CD14-positive monocyte (primary cell): ENCODE data around the gene POU2F1. TPM values are rescaled to one million over a fixed set of nuclear protein-coding genes. Genes with fewer than 3 reads are reported as not detected.

Experiments
- DNase-seq, 3 donors: peaks; one replicate each; pipeline ENCODE4 v3.0.0-alpha.2; 2011 to 2022
- H2AFZ ChIP-seq: 2 replicates; pipeline ENCODE4 v1.6.0; 2012; ENCODE audit warnings: mild to moderate bottlenecking, low read depth, low read length, inconsistent platforms; ENCODE audit not compliant: insufficient read depth, poor library complexity, severe bottlenecking
- H3K27ac ChIP-seq, 2 donors: 1 replicate in 1 of 2; 2 replicates in 1 of 2; pipeline ENCODE4 v1.5.1; 2012 to 2013; ENCODE audit warnings: low read length in 2 of 2, control low read depth in 1 of 2, inconsistent platforms in 1 of 2, low read depth in 1 of 2, mild to moderate bottlenecking in 1 of 2
- H3K27me3 ChIP-seq, 2 donors: one replicate each; pipeline versions ENCODE4 v1.6.0 to v1.6.1; 2011 to 2013; ENCODE audit warnings: low read length in 2 of 2; ENCODE audit not compliant: control insufficient read depth in 2 of 2, insufficient read depth in 2 of 2
- H3K36me3 ChIP-seq, 2 donors: replicated peaks in 1 of 2; 1 replicate in 1 of 2; 2 replicates in 1 of 2; pipeline versions ENCODE4 v1.5.1 to v1.6.1; 2012 to 2013; ENCODE audit warnings: low read length in 2 of 2, control low read depth in 1 of 2, inconsistent platforms in 1 of 2, mild to moderate bottlenecking in 1 of 2; ENCODE audit not compliant: insufficient read depth in 2 of 2, control insufficient read depth in 1 of 2
- H3K4me1 ChIP-seq, 2 donors: 1 replicate in 1 of 2; 2 replicates in 1 of 2; pipeline versions ENCODE4 v1.5.1 to v1.6.1; 2012 to 2013; ENCODE audit warnings: low read length in 2 of 2, control low read depth in 1 of 2, inconsistent platforms in 1 of 2, mild to moderate bottlenecking in 1 of 2, moderate library complexity in 1 of 2; ENCODE audit not compliant: insufficient read depth in 2 of 2, control insufficient read depth in 1 of 2
- H3K4me2 ChIP-seq: replicated peaks from 2 replicates; pipeline ENCODE3; 2012; ENCODE audit warnings: low read length, moderate library complexity, mild to moderate bottlenecking; ENCODE audit not compliant: poor library complexity, severe bottlenecking; ENCODE audit errors: extremely low read depth
- H3K4me3 ChIP-seq, 3 experiments: fragments of 200-600 bp in 1 of 3; sonication (generic) in 1 of 3; replicated peaks in 1 of 3; 1 replicate in 2 of 3; 2 replicates in 1 of 3; pipeline ENCODE4 v1.5.1; 2011 to 2013; ENCODE audit warnings: low read length in 3 of 3, mild to moderate bottlenecking in 3 of 3, control low read depth in 2 of 3, low read depth in 2 of 3, inconsistent platforms in 1 of 3, moderate library complexity in 1 of 3
- H3K79me2 ChIP-seq: 2 replicates; pipeline ENCODE4 v1.6.0; 2012; ENCODE audit warnings: mild to moderate bottlenecking, control low read depth, inconsistent platforms, low read length, moderate library complexity; ENCODE audit not compliant: insufficient read depth
- H3K9ac ChIP-seq: 2 replicates; pipeline ENCODE4 v1.6.0; 2017; ENCODE audit warnings: low read length, mild to moderate bottlenecking; ENCODE audit not compliant: insufficient read depth, poor library complexity, severe bottlenecking
- H3K9me3 ChIP-seq, 2 donors: replicated peaks in 1 of 2; 1 replicate in 1 of 2; 2 replicates in 1 of 2; pipeline versions ENCODE4 v1.5.1 to v1.6.1; 2012 to 2013; ENCODE audit warnings: low read length in 2 of 2, control low read depth in 1 of 2; ENCODE audit not compliant: control insufficient read depth in 1 of 2, insufficient read depth in 1 of 2
- H4K20me1 ChIP-seq: 2 replicates; pipeline ENCODE4 v1.6.0; 2012; ENCODE audit warnings: mild to moderate bottlenecking, low read length, control low read depth, moderate library complexity; ENCODE audit not compliant: insufficient read depth
- H3K27ac Mint-ChIP-seq, 7 donors: one replicate each; pipeline ENCODE4 v1.8.0; 2020; ENCODE audit warnings: mild to moderate bottlenecking in 7 of 7, mixed read lengths in 7 of 7, moderate library complexity in 6 of 7, inconsistent platforms in 2 of 7
- H3K27me3 Mint-ChIP-seq, 3 donors: one replicate each; pipeline ENCODE4 v1.8.0; 2021 to 2022; ENCODE audit warnings: low read depth in 3 of 3, mild to moderate bottlenecking in 3 of 3, mixed read lengths in 3 of 3, moderate library complexity in 3 of 3, inconsistent platforms in 1 of 3
- H3K36me3 Mint-ChIP-seq, 2 donors: one replicate each; pipeline ENCODE4 v1.8.0; 2020; ENCODE audit warnings: mixed read lengths in 2 of 2, inconsistent platforms in 1 of 2, mild to moderate bottlenecking in 1 of 2
- H3K4me1 Mint-ChIP-seq: one replicate; pipeline ENCODE4 v1.8.0; 2020; ENCODE audit warnings: mild to moderate bottlenecking, mixed read lengths
- H3K4me3 Mint-ChIP-seq, 2 donors: one replicate each; pipeline ENCODE4 v1.8.0; 2020; ENCODE audit warnings: mild to moderate bottlenecking in 2 of 2, mixed read lengths in 2 of 2, moderate library complexity in 1 of 2
- H3K9me3 Mint-ChIP-seq, 7 donors: one replicate each; pipeline ENCODE4 v1.8.0; 2020 to 2022; ENCODE audit warnings: mixed read lengths in 7 of 7, mild to moderate bottlenecking in 6 of 7, moderate library complexity in 6 of 7, inconsistent platforms in 2 of 7
- WGBS: methylation state at CpG from one replicate; pipeline ENCODE4 v1.1.5; 2013; ENCODE audit warnings: missing lambda C conversion rate; ENCODE audit not compliant: insufficient coverage; 5-methylcytosine and 5-hydroxymethylcytosine counted together
- intact Hi-C, 2 donors: fragments of 100-400 bp; cut with micrococcal nuclease; formaldehyde crosslinking; loops; one replicate each; pipeline versions ENCODE4 v1.15.0 to v1.15.1; 2023
- polyA plus RNA-seq, 3 donors: library from polyadenylated mRNA; depleted of rRNA in 1 of 3; unstranded in 2 of 3; stranded (reverse) in 1 of 3; fragments of 300-500 nt in 2 of 3; fragments of >200 nt in 1 of 3; fragmentation: Illumina TruSeq in 2 of 3; gene quantifications; 1 replicate in 2 of 3; 2 replicates in 1 of 3; pipeline ENCODE4 v1.2.3, GENCODE V29; 2012 to 2021
- TF ChIP-seq, protein P1 (sequence below): fragments of 200-600 bp; IDR thresholded peaks from one replicate; pipeline ENCODE4 v1.8.0; 2022; ENCODE audit warnings: antibody characterized with exemption, mild to moderate bottlenecking

Gene POU2F1
- polyA plus RNA-seq, 3 donors, result 2.3 to 4.2 (median 3.9) TPM

DNA sequence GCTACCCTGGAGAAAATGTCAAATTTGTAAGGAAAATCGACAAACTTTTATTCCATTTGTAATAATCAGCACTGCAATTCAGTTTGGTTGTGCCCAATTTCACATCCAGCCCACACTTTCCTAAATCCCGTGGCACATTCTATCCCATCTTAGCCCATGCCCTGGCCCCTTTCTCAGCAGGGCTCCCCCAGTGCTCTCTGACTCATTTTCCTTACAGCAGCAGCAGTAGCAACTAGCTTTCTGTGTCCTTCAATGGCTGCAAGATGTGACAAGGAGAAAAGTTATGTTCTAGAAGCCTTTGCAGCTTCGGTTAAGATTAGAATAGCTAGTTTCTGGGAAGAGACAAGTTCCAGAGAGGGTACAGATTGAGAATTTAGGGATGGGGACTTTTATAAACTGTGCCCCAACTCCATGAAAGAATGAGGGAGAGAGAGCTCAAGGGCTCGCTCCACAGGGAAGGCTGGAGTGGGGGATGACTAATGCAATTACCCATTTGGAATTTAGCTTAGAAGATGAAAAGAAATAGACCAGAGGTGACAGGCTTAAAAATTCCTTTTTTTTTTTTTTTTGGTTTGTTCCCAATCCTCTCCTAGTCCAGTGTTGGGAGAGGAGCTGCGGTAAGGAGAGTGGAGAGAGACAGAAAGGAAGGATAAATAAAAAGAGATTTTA lies 47.0 kb upstream of the POU2F1 start:
- WGBS, result 81% methylated on average over 4 of the region's 5 CpGs
- H3K79me2 ChIP-seq, result no peaks in the 10 kb centered on the region
- TF ChIP-seq, protein P1, sequence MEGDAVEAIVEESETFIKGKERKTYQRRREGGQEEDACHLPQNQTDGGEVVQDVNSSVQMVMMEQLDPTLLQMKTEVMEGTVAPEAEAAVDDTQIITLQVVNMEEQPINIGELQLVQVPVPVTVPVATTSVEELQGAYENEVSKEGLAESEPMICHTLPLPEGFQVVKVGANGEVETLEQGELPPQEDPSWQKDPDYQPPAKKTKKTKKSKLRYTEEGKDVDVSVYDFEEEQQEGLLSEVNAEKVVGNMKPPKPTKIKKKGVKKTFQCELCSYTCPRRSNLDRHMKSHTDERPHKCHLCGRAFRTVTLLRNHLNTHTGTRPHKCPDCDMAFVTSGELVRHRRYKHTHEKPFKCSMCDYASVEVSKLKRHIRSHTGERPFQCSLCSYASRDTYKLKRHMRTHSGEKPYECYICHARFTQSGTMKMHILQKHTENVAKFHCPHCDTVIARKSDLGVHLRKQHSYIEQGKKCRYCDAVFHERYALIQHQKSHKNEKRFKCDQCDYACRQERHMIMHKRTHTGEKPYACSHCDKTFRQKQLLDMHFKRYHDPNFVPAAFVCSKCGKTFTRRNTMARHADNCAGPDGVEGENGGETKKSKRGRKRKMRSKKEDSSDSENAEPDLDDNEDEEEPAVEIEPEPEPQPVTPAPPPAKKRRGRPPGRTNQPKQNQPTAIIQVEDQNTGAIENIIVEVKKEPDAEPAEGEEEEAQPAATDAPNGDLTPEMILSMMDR, result no peak
- H3K36me3 ChIP-seq, result no peaks in the 10 kb centered on the region
- no peak overlapping the region for H3K4me3 ChIP-seq
- H3K27me3 Mint-ChIP-seq, result peaks cover 0 to 9% (median 6%) of the 10 kb centered on the region in 3 donors
- H4K20me1 ChIP-seq, result no peaks in the 10 kb centered on the region
- H3K4me3 Mint-ChIP-seq, result no peak overlapping the region
- no peaks in the 10 kb centered on the region for H3K27me3 ChIP-seq
- H3K4me1 ChIP-seq, result no peaks in the 10 kb centered on the region
- intact Hi-C loops, result no loop called here
- no peak overlapping the region for H2AFZ ChIP-seq
- no peak overlapping the region for H3K27ac ChIP-seq
- no peaks in the 10 kb centered on the region for H3K9me3 ChIP-seq
- no peaks in the 10 kb centered on the region for H3K36me3 Mint-ChIP-seq
- no peak for DNase-seq
- peaks cover 4% of the 10 kb centered on the region for H3K4me1 Mint-ChIP-seq
- H3K9me3 Mint-ChIP-seq, result peaks cover 0 to 8% (median 3%) of the 10 kb centered on the region in 7 donors
- no peak overlapping the region for H3K4me2 ChIP-seq
- H3K27ac Mint-ChIP-seq, result no peak overlapping the region
- no peak overlapping the region for H3K9ac ChIP-seq

GRCh38 chr1:167175901-167176300 lies 44.8 kb upstream of the POU2F1 start:
- Histone ChIP-seq H3K79me2 (no peaks in the 10 kb centered on the region), H3K36me3 (no peaks in the 10 kb centered on the region), H3K27ac (no peak overlapping the region), H2AFZ (no peak overlapping the region), H3K4me1 (no peaks in the 10 kb centered on the region), H3K27me3 (no peaks in the 10 kb centered on the region), H3K9me3 (no peaks in the 10 kb centered on the region), H3K9ac (no peak overlapping the region), H3K4me2 (no peak overlapping the region), H4K20me1 (no peaks in the 10 kb centered on the region), H3K4me3 (no peak overlapping the region)
- Mint-ChIP-seq H3K27me3 (peaks cover 0 to 9% (median 4%) of the 10 kb centered on the region in 3 donors), H3K27ac (no peak overlapping the region), H3K4me3 (no peak overlapping the region), H3K9me3 (peaks cover 1 to 8% (median 4%) of the 10 kb centered on the region in 7 donors), H3K36me3 (no peaks in the 10 kb centered on the region), H3K4me1 (peaks cover 4% of the 10 kb centered on the region)
- DNase-seq, result no peak
- TF ChIP-seq, protein P1, result no peak
- intact Hi-C loops, result no loop called here
